Parathyroid adenoma (tissue), 2 donors: ENCODE measurements around the gene CLDN24.

ENCODE experiments used
- H2AFZ ChIP-seq: fragments of 300-600 bp; sonication (generic); one replicate; pipeline ENCODE4 v1.7.0; 2017; ENCODE audit warnings: antibody characterized with exemption, mild to moderate bottlenecking
- H3K27ac ChIP-seq: fragments of 300-600 bp; sonication (generic); one replicate; pipeline ENCODE4 v1.7.0; 2017
- H3K27me3 ChIP-seq: fragments of 300-600 bp; sonication (generic); one replicate; pipeline ENCODE4 v1.7.0; 2017; ENCODE audit warnings: low read length; ENCODE audit not compliant: control insufficient read depth, insufficient read depth
- H3K36me3 ChIP-seq: fragments of 300-600 bp; sonication (generic); one replicate; pipeline ENCODE4 v1.7.0; 2017; ENCODE audit warnings: low read length; ENCODE audit not compliant: control insufficient read depth, insufficient read depth
- H3K4me1 ChIP-seq: fragments of 300-600 bp; sonication (generic); one replicate; pipeline ENCODE4 v1.7.0; 2017; ENCODE audit warnings: control low read depth
- H3K4me2 ChIP-seq: fragments of 300-600 bp; sonication (generic); one replicate; pipeline ENCODE4 v1.7.0; 2017; ENCODE audit warnings: low read length
- H3K4me3 ChIP-seq: fragments of 300-600 bp; sonication (generic); one replicate; pipeline ENCODE4 v1.7.0; 2017; ENCODE audit warnings: low read depth, low read length
- H3K79me2 ChIP-seq: fragments of 300-600 bp; sonication (generic); one replicate; pipeline ENCODE4 v1.7.0; 2017; ENCODE audit warnings: control low read depth
- H3K9ac ChIP-seq: fragments of 300-600 bp; sonication (generic); one replicate; pipeline ENCODE4 v1.7.0; 2017; ENCODE audit warnings: mild to moderate bottlenecking
- H3K9me3 ChIP-seq: fragments of 300-600 bp; sonication (generic); one replicate; pipeline ENCODE4 v1.7.0; 2017; ENCODE audit warnings: low read length; ENCODE audit not compliant: control insufficient read depth
- CTCF ChIP-seq: fragments of 300-600 bp; sonication (generic); IDR thresholded peaks from one replicate; pipeline ENCODE4 v1.7.0; 2017; ENCODE audit warnings: antibody characterized with exemption, mild to moderate bottlenecking
- donor health status: primary hyperparathyroidism.

Gene CLDN24

GRCh38 chr4:183330841-183331240 is 8.6 kb upstream of the CLDN24 start:
- H3K79me2 ChIP-seq, result no peaks in the 10 kb centered on the region
- no peak for TF ChIP-seq CTCF
- H3K4me1 ChIP-seq, result peaks cover 11% of the 10 kb centered on the region
- H3K4me2 ChIP-seq, result no peak overlapping the region
- H3K27ac ChIP-seq, result no peak overlapping the region
- H3K9ac ChIP-seq, result no peak overlapping the region
- no peaks in the 10 kb centered on the region for H3K36me3 ChIP-seq
- H3K27me3 ChIP-seq, result no peaks in the 10 kb centered on the region
- no peaks in the 10 kb centered on the region for H3K9me3 ChIP-seq
- no peak overlapping the region for H3K4me3 ChIP-seq
- H2AFZ ChIP-seq, result no peak overlapping the region

GRCh38 chr4:183329954-183330742 is 7.9 kb upstream of the CLDN24 start:
- H3K4me2 ChIP-seq, result no peak overlapping the region
- H3K9ac ChIP-seq, result no peak overlapping the region
- no peak overlapping the region for H2AFZ ChIP-seq
- H3K79me2 ChIP-seq, result no peaks in the 10 kb centered on the region
- no peaks in the 10 kb centered on the region for H3K36me3 ChIP-seq
- TF ChIP-seq CTCF, result no peak
- H3K4me1 ChIP-seq, result peaks cover 11% of the 10 kb centered on the region
- no peak overlapping the region for H3K4me3 ChIP-seq
- H3K9me3 ChIP-seq, result no peaks in the 10 kb centered on the region
- H3K27me3 ChIP-seq, result no peaks in the 10 kb centered on the region
- H3K27ac ChIP-seq, result no peak overlapping the region

- no peaks in the 10 kb centered on the region for H3K36me3 ChIP-seq
- H3K27me3 ChIP-seq, result no peaks in the 10 kb centered on the region
- H3K4me3 ChIP-seq, result no peak overlapping the region
- H3K79me2 ChIP-seq, result no peaks in the 10 kb centered on the region
- no peaks in the 10 kb centered on the region for H3K9me3 ChIP-seq
- H3K4me1 ChIP-seq, result peaks cover 11% of the 10 kb centered on the region
- H3K27ac ChIP-seq, result no peak overlapping the region
- no peak overlapping the region for H2AFZ ChIP-seq
- H3K9ac ChIP-seq, result no peak overlapping the region
- TF ChIP-seq CTCF, result no peak
- no peak overlapping the region for H3K4me2 ChIP-seq
These were observed 7.0 kb upstream of the CLDN24 start for GRCh38 chr4:183329244-183329643.

- no peak overlapping the region for H3K4me3 ChIP-seq
- no peaks in the 10 kb centered on the region for H3K9me3 ChIP-seq
- H3K79me2 ChIP-seq, result no peaks in the 10 kb centered on the region
- H3K4me1 ChIP-seq, result peaks cover 11% of the 10 kb centered on the region
- no peaks in the 10 kb centered on the region for H3K27me3 ChIP-seq
- no peak overlapping the region for H3K4me2 ChIP-seq
- TF ChIP-seq CTCF, result no peak
- H3K36me3 ChIP-seq, result no peaks in the 10 kb centered on the region
- H3K27ac ChIP-seq, result no peak overlapping the region
- H3K9ac ChIP-seq, result no peak overlapping the region
- H2AFZ ChIP-seq, result no peak overlapping the region
These were observed 6.6 kb upstream of the CLDN24 start for GRCh38 chr4:183328832-183329231.

GRCh38 chr4:183327827-183328226 is 5.6 kb upstream of the CLDN24 start:
- Histone ChIP-seq H2AFZ (no peak overlapping the region), H3K27me3 (no peaks in the 10 kb centered on the region), H3K27ac (no peak overlapping the region), H3K36me3 (no peaks in the 10 kb centered on the region), H3K79me2 (no peaks in the 10 kb centered on the region), H3K4me3 (no peak overlapping the region), H3K4me1 (peaks cover 4% of the 10 kb centered on the region), H3K9me3 (no peaks in the 10 kb centered on the region), H3K9ac (no peak overlapping the region), H3K4me2 (no peak overlapping the region)
- no peak for TF ChIP-seq CTCF
